GM04504 (cell line): ENCODE data around the gene NCK2.

Source experiments
- DNase-seq: peaks from one replicate; pipeline ENCODE4 v3.0.0-alpha.2; 2012; ENCODE audit warnings: low read depth

The NCK2 gene

GRCh38 chr2:105814291-105814940 lies 69.7 kb downstream of the NCK2 start:
- peak; percentile 44 for DNase-seq

GRCh38 chr2:105815401-105815800 lies 70.7 kb downstream of the NCK2 start:
- no peak for DNase-seq

- no peak for DNase-seq
Measured at GRCh38 chr2:105820151-105820550, 75.4 kb downstream of the NCK2 start.

- no peak for DNase-seq
Measured at GRCh38 chr2:105820691-105821090, 76.0 kb downstream of the NCK2 start.

GRCh38 chr2:105821428-105822125 lies 76.9 kb downstream of the NCK2 start:
- DNase-seq = no peak

- DNase-seq = no peak
Measured at GRCh38 chr2:105822186-105822585, 77.5 kb downstream of the NCK2 start.

- no peak for DNase-seq
Measured at GRCh38 chr2:105824446-105824845, 79.7 kb downstream of the NCK2 start.

- no peak for DNase-seq
Measured at GRCh38 chr2:105827351-105828096, 82.8 kb downstream of the NCK2 start.

- DNase-seq = no peak
Measured at GRCh38 chr2:105828558-105828957, 83.8 kb downstream of the NCK2 start.

- no peak for DNase-seq
Measured at GRCh38 chr2:105834931-105835330, 90.2 kb downstream of the NCK2 start.

GRCh38 chr2:105836341-105836740 lies 91.6 kb downstream of the NCK2 start:
- DNase-seq = no peak

- no peak for DNase-seq
Measured at GRCh38 chr2:105836840-105837692, 92.4 kb downstream of the NCK2 start.

GRCh38 chr2:105839793-105840192 lies 95.1 kb downstream of the NCK2 start:
- DNase-seq = no peak

- no peak for DNase-seq
Measured at GRCh38 chr2:105840933-105841332, 96.2 kb downstream of the NCK2 start.

GRCh38 chr2:105841551-105841950 lies 96.8 kb downstream of the NCK2 start:
- DNase-seq = no peak

- DNase-seq = no peak
Measured at GRCh38 chr2:105842555-105842954, 97.8 kb downstream of the NCK2 start.

GRCh38 chr2:105843476-105844374 lies 99.0 kb downstream of the NCK2 start:
- no peak for DNase-seq

GRCh38 chr2:105845976-105846375 lies 101.3 kb downstream of the NCK2 start:
- DNase-seq = no peak

- DNase-seq = no peak
Measured at GRCh38 chr2:105847056-105847455, 102.3 kb downstream of the NCK2 start.

- DNase-seq = no peak
Measured at GRCh38 chr2:105848367-105848766, 103.7 kb downstream of the NCK2 start.
